OCI-LY7 (cell line): ENCODE results near the gene NTPCR. TPM values are rescaled to one million over a fixed set of nuclear protein-coding genes. Genes with fewer than 3 reads are reported as not detected.

ENCODE experiments used
- BruUV-seq: library from RNA; stranded (reverse); fragments of 400-500 nt; replicated peaks from 2 replicates; lab custom pipeline; 2021; lab: Mats Ljungman, UMichigan
- CTCF ChIA-PET: fragments of 300-600 bp; sonication (Branson Sonifier 250); formaldehyde crosslinking; loops from one replicate; lab custom pipeline; 2022; ENCODE audit warnings: antibody characterized with exemption; ENCODE audit not compliant: unreplicated experiment; lab: Charles Lee
- POLR2A ChIA-PET: fragments of 300-600 bp; sonication (Branson Sonifier 250); formaldehyde crosslinking; loops from one replicate; lab custom pipeline; 2022; ENCODE audit warnings: antibody characterized with exemption; lab: Charles Lee
- DNase-seq: peaks from one replicate; pipeline ENCODE4 v3.0.0-alpha.2; 2015; ENCODE audit warnings: low spot score
- H2AFZ ChIP-seq: fragments of 200-600 bp; sonication (generic), shearing (Covaris generic); 2 replicates; pipeline ENCODE4 v1.6.1; 2014; ENCODE audit warnings: mild to moderate bottlenecking, antibody characterized with exemption, low read length, moderate library complexity
- H3K27ac ChIP-seq: fragments of 200-600 bp; sonication (generic); 2 replicates; pipeline ENCODE4 v1.5.1; 2014; ENCODE audit warnings: mixed run types, low read depth, mild to moderate bottlenecking, moderate library complexity, low read length, inconsistent platforms; ENCODE audit not compliant: poor library complexity, severe bottlenecking
- H3K36me3 ChIP-seq: fragments of 200-600 bp; sonication (generic); 2 replicates; pipeline ENCODE4 v1.6.1; 2014; ENCODE audit warnings: mild to moderate bottlenecking, antibody characterized with exemption, low read length, moderate library complexity, mixed read lengths; ENCODE audit not compliant: insufficient read depth
- H3K4me1 ChIP-seq: fragments of 200-600 bp; sonication (generic); 2 replicates; pipeline ENCODE4 v1.5.1; 2014; ENCODE audit warnings: mild to moderate bottlenecking, low read length; ENCODE audit not compliant: insufficient read depth, poor library complexity, severe bottlenecking
- H3K4me2 ChIP-seq: fragments of 200-600 bp; sonication (generic); 2 replicates; pipeline ENCODE4 v1.6.1; 2014; ENCODE audit warnings: mild to moderate bottlenecking, low read length
- H3K4me3 ChIP-seq: fragments of 200-600 bp; sonication (generic); 2 replicates; pipeline ENCODE4 v1.5.1; 2014; ENCODE audit warnings: mild to moderate bottlenecking, low read depth, low read length; ENCODE audit not compliant: poor library complexity, severe bottlenecking
- H3K79me2 ChIP-seq: fragments of 200-600 bp; sonication (generic); 2 replicates; pipeline ENCODE4 v1.6.1; 2016; ENCODE audit warnings: low read depth, mild to moderate bottlenecking, low read length, moderate library complexity, mixed read lengths; ENCODE audit not compliant: insufficient read depth
- H3K9me2 ChIP-seq: fragments of 200-600 bp; sonication (generic); 2 replicates; pipeline ENCODE4 v1.6.1; 2016; ENCODE audit warnings: mild to moderate bottlenecking, low read length, mixed read lengths; ENCODE audit not compliant: insufficient read depth
- H3K9me3 ChIP-seq: fragments of 200-600 bp; sonication (generic); 2 replicates; pipeline ENCODE4 v1.6.1; 2014; ENCODE audit warnings: mild to moderate bottlenecking, mixed run types, low read length, mixed read lengths
- H4K20me1 ChIP-seq: fragments of 200-600 bp; sonication (generic); 2 replicates; pipeline ENCODE4 v1.6.1; 2014; ENCODE audit warnings: mild to moderate bottlenecking, antibody characterized with exemption, low read length, moderate library complexity, mixed read lengths; ENCODE audit not compliant: insufficient read depth
- CTCF ChIP-seq: fragments of 200-600 bp; sonication (generic); conservative IDR thresholded peaks from 2 replicates; pipeline ENCODE4 v1.5.1; 2014; ENCODE audit warnings: mild to moderate bottlenecking, antibody characterized with exemption, low read length, moderate library complexity, mixed read lengths
- EZH2phosphoT487 ChIP-seq: fragments of 200-600 bp; sonication (generic); IDR thresholded peaks from 2 replicates; pipeline ENCODE4 v1.6.1; 2018; ENCODE audit warnings: low read depth, borderline replicate concordance, mild to moderate bottlenecking, mixed run types, antibody characterized with exemption, low read length, moderate library complexity, mixed read lengths
- intact Hi-C: fragments of 100-400 bp; cut with micrococcal nuclease; formaldehyde crosslinking; loops from one replicate; pipeline ENCODE4 v1.10.0; 2022; ENCODE audit not compliant: unreplicated experiment
- total RNA-seq, 2 experiments: library from RNA; depleted of rRNA in 1 of 2; stranded (reverse); fragments of >200 nt in 1 of 2; shearing (Covaris generic) in 1 of 2; gene quantifications; 2 replicates each; pipeline ENCODE4 v1.2.3, GENCODE V29; 2014 to 2022

NTPCR gene
- total RNA-seq, 2 experiments from 2014 or later = 17.3 to 39.1 TPM

DNA sequence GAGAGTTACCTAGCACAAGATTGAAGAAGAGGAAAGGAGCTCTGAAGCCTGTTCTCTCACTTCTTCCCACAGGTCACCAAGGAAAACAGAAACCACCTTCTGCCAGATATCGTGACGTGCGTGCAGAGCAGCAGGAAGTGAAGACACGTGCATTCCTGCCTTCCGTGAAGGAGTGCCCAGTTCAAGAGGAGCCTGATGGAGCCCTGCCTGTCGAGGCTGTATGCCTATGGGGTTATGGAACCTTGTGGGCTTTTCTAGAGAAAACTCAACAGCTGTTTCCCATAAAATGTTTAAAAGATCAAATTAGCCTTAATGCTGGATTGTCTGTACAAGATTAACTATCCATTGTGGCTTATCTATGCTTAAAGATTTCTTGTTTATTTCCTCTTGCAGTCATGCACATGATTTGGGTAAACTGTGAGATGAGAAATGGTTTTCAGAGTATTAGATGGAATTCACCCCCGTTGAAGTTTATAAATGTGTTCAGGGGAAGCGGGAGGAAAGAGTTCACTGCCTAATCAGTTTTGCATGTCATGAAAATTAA lies 27.8 kb downstream of the NTPCR start:
- TF ChIP-seq CTCF (no peak), EZH2phosphoT487 (no peak)
- H3K4me1 ChIP-seq = no peaks in the 10 kb centered on the region
- CTCF ChIA-PET = no interaction called here
- BruUV-seq = no TSS peak
- H3K27ac ChIP-seq = no peak overlapping the region
- no peak overlapping the region for H3K4me3 ChIP-seq
- no peak for DNase-seq
- no peak overlapping the region for H2AFZ ChIP-seq
- H4K20me1 ChIP-seq = no peaks in the 10 kb centered on the region
- H3K9me2 ChIP-seq = no peaks in the 10 kb centered on the region
- no peak overlapping the region for H3K4me2 ChIP-seq
- POLR2A ChIA-PET = interaction anchor here (0.5 to 1.3 kb wide), 3 partner anchors 14 to 810 kb away, joined by 3 to 7 read pairs (median 6); no protein-coding TSS in a partner anchor
- no peaks in the 10 kb centered on the region for H3K79me2 ChIP-seq
- peaks cover 9% of the 10 kb centered on the region; the same call in 1 of the 2 replicates for H3K9me3 ChIP-seq
- intact Hi-C loops = no loop called here
- H3K36me3 ChIP-seq = peaks cover 27% of the 10 kb centered on the region

GRCh38 chr1:232978815-232979214 lies 28.4 kb downstream of the NTPCR start:
- TF ChIP-seq CTCF (no peak), EZH2phosphoT487 (no peak)
- BruUV-seq = no TSS peak
- H3K4me1 ChIP-seq = no peaks in the 10 kb centered on the region
- H4K20me1 ChIP-seq = no peaks in the 10 kb centered on the region
- no peaks in the 10 kb centered on the region for H3K79me2 ChIP-seq
- no peak for DNase-seq
- H2AFZ ChIP-seq = no peak overlapping the region
- intact Hi-C loops = no loop called here
- H3K27ac ChIP-seq = no peak overlapping the region
- CTCF ChIA-PET = no interaction called here
- no peak overlapping the region for H3K4me3 ChIP-seq
- peaks cover 2% of the 10 kb centered on the region; the same call in 1 of the 2 replicates for H3K9me3 ChIP-seq
- H3K4me2 ChIP-seq = no peak overlapping the region
- POLR2A ChIA-PET = interaction anchor here (0.7 to 1.3 kb wide), 2 partner anchors 15 to 119 kb away, joined by 3 to 6 read pairs; no protein-coding TSS in a partner anchor
- H3K9me2 ChIP-seq = no peaks in the 10 kb centered on the region
- peaks cover 20% of the 10 kb centered on the region for H3K36me3 ChIP-seq

DNA sequence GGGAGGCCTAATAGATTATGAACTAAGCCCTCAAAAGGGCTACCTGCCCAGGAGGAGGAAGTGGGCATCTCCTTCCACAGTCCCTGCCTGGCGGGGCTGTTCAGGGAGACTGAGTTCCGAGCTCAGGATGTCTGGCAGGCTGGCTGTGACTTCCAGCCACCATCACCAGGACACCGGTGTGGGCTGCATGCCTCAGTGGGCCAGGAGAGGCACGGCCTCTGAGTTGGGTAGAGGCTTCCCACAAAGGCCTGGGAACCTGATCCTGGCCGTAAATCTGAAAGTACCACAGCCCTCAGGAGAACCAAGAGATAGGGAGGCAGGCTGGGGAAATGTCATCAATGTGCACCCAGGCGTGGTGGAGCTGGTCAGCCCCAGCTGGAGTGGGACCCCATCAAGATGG lies 29.1 kb downstream of the NTPCR start:
- Histone ChIP-seq H3K4me3 (no peak overlapping the region), H4K20me1 (no peaks in the 10 kb centered on the region), H3K4me1 (no peaks in the 10 kb centered on the region), H2AFZ (no peak overlapping the region), H3K79me2 (no peaks in the 10 kb centered on the region), H3K9me3 (no peaks in the 10 kb centered on the region), H3K9me2 (no peaks in the 10 kb centered on the region), H3K4me2 (no peak overlapping the region), H3K36me3 (peaks cover 13% of the 10 kb centered on the region), H3K27ac (no peak overlapping the region)
- TF ChIP-seq CTCF (no peak), EZH2phosphoT487 (no peak)
- DNase-seq = no peak
- POLR2A ChIA-PET = interaction anchor here (0.6 to 0.7 kb wide), 2 partner anchors 120 to 201 kb away, joined by 3 to 4 read pairs; no protein-coding TSS in a partner anchor
- CTCF ChIA-PET = no interaction called here
- BruUV-seq = no TSS peak
- intact Hi-C loops = no loop called here
